IPS-18a (cell line): ENCODE results near the gene PRTFDC1.

ENCODE experiments used
- H3K27ac ChIP-seq: one replicate; pipeline ENCODE4 v1.5.1; 2013; ENCODE audit warnings: low read length
- H3K27me3 ChIP-seq: one replicate; pipeline ENCODE4 v1.6.1; 2013; ENCODE audit warnings: mild to moderate bottlenecking, low read length; ENCODE audit not compliant: control insufficient read depth, insufficient read depth
- H3K36me3 ChIP-seq: one replicate; pipeline ENCODE4 v1.6.1; 2013; ENCODE audit warnings: low read depth, low read length; ENCODE audit not compliant: control insufficient read depth
- H3K4me1 ChIP-seq: one replicate; pipeline ENCODE4 v1.6.1; 2013; ENCODE audit warnings: low read depth, low read length; ENCODE audit not compliant: control insufficient read depth
- H3K4me3 ChIP-seq: one replicate; pipeline ENCODE4 v1.5.1; 2013; ENCODE audit warnings: low read length
- H3K9ac ChIP-seq: one replicate; pipeline ENCODE4 v1.6.1; 2013; ENCODE audit warnings: mild to moderate bottlenecking, low read length, moderate library complexity
- H3K9me3 ChIP-seq: one replicate; pipeline ENCODE4 v1.6.1; 2013; ENCODE audit warnings: low read depth, low read length; ENCODE audit not compliant: control insufficient read depth

Gene PRTFDC1

DNA sequence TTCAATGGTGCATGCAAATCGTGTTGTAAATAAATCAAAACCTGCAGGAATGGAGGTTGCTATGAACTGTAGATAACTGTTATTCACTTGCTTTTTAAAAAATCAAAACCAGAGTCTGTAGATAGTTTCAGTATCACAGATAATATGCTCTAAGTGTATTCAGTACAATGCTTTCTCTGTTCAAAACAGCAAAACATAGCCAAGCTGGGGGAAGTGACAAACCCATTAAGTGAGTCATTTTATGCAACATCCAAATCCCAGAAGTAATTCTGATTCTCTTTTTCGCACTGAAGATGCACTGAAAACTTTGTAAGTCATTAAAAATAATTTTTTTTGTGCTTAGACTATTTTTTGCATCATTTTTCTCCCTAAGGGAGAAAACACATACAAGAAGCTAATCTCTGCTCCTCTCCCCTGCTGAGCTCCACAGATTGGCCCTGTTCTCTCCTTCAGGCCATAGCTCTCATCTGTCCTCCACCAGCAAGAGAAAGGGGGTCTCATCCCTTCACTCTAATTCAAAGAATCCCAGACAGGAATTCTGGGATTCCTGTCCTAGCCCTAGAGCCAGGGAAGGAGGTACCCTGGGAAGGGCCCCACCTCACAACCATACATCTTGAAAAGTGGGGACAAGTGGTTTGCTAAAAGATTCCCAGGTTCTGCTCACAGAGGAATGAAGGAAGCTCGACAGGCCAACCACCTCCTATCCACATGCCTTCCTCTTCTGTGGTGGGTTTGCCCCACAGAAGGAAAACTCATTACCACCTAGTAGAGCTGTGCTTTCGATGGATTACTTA is 4.9 kb downstream of the PRTFDC1 start:
- no peak overlapping the region for H3K4me3 ChIP-seq
- no peaks in the 10 kb centered on the region for H3K36me3 ChIP-seq
- no peaks in the 10 kb centered on the region for H3K27me3 ChIP-seq
- no peak overlapping the region for H3K27ac ChIP-seq
- no peaks in the 10 kb centered on the region for H3K9me3 ChIP-seq
- H3K4me1 ChIP-seq = peaks cover 14% of the 10 kb centered on the region
- no peak overlapping the region for H3K9ac ChIP-seq

DNA sequence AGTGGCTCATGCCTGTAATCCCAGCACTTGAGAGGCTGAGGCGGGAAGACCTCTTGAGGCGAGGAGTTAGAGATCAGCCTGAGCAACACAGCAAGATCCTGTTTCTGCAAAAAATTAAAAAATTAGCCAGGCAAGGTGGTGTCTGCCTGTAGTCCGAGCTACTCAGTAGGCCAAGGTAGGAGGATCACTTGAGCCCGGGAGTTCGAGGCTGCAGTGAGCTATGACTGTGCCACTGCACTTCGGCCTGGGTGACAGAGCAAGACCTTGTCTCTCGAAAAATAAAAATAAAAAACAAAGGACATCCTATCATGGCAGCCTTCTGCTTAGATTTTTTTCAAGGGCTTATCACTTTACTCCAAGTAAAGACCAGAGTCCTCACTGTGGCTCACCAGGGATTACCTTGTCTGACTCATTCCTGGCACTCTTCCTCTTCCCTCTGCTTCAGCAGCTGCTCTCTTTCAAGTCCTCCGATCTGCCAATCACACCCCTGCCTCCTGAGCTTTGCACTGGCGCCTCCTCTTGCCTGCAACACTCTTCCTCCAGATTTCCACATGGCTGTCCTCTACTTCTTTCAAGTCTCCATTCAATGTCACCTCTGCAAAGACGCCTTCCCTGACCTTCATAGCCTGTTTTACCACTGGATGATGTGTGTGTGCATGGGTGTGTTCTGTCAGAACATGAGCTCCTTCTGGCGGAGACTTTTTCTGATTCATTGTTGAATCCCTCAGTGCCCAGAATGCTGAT is 7.7 kb downstream of the PRTFDC1 start:
- no peak overlapping the region for H3K27ac ChIP-seq
- no peaks in the 10 kb centered on the region for H3K4me1 ChIP-seq
- H3K4me3 ChIP-seq = no peak overlapping the region
- no peaks in the 10 kb centered on the region for H3K9me3 ChIP-seq
- no peaks in the 10 kb centered on the region for H3K27me3 ChIP-seq
- H3K36me3 ChIP-seq = no peaks in the 10 kb centered on the region
- H3K9ac ChIP-seq = no peak overlapping the region

DNA sequence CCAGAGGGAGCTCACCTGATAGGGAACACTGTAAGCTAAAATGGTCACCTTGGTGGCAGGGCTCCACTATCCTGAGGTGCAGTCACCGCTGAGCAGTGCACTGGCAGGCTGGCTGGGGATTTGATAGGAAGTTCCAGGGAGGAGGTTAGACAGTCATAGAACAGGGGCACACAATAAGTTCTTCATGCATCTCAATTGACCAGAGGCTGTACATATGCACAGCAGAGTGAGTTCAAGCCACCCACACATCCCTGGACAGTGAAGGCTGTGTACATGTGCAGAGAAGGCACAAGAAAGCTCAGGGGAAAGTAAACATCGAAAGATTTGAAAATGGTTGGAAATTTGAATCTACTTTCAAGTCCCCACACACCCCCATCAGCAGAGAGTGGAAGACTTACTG is 13.9 kb downstream of the PRTFDC1 start:
- H3K4me3 ChIP-seq = no peak overlapping the region
- no peaks in the 10 kb centered on the region for H3K9me3 ChIP-seq
- H3K36me3 ChIP-seq = no peaks in the 10 kb centered on the region
- no peak overlapping the region for H3K27ac ChIP-seq
- no peak overlapping the region for H3K9ac ChIP-seq
- H3K27me3 ChIP-seq = no peaks in the 10 kb centered on the region
- no peaks in the 10 kb centered on the region for H3K4me1 ChIP-seq

DNA sequence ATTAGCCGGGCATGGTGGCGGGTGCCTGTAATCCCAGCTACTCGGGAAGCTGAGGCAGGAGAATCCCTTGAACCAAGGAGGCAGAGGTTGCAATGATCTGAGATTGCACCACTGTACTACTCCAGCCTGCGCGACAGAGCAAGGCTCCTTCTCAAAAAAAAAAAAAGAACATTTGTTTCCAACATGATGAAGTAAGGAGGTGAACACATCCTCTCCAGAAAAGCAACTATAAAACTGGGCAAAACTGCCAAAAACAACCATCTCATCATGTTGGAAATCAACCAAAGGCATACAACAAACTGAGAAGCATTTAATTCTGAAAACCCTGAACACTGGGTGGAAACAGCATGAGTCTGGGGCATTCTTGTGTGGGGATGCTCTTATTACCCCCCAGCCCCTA is 14.3 kb downstream of the PRTFDC1 start:
- Histone ChIP-seq H3K9ac (no peak overlapping the region), H3K9me3 (no peaks in the 10 kb centered on the region), H3K27ac (no peak overlapping the region), H3K36me3 (no peaks in the 10 kb centered on the region), H3K4me3 (no peak overlapping the region), H3K4me1 (no peaks in the 10 kb centered on the region), H3K27me3 (no peaks in the 10 kb centered on the region)

DNA sequence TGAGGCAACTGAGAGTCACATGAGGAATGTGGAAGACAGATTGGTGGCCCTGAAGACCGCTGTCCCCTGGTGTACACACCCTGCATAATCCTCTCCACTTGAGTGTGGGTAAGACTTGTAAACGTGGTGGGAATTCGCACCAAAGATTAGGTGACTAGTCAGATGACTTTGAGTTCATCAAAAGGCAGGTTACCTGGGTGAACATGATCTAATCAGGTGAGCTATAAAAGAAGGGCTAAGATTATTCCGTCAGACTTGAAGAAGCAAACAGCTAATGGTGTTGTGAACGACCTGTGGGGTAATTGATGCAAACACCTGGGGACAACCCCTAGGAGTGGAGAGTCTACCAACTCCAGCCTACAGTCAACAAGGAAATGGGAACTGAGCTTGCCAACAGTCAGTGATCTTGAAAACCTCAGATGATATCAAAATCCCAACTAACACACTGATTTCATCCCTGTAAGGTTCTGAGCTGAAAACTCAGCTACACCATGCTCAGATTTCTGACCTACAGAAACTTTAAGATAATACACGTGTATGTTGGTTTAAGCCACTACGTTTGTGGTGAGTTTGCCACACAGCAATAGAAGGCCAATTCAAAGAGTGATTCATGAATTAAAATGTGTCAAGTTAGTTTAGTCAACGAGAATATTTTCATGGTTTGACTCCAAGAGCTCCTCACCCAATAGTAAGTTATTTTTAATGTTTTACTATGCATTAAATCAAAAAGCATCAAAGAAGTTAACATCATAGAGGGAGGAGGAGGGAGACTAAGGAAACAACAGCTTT is 16.7 kb downstream of the PRTFDC1 start:
- Histone ChIP-seq H3K9me3 (no peaks in the 10 kb centered on the region), H3K27ac (no peak overlapping the region), H3K4me1 (no peaks in the 10 kb centered on the region), H3K36me3 (no peaks in the 10 kb centered on the region), H3K4me3 (no peak overlapping the region), H3K27me3 (no peaks in the 10 kb centered on the region), H3K9ac (no peak overlapping the region)

DNA sequence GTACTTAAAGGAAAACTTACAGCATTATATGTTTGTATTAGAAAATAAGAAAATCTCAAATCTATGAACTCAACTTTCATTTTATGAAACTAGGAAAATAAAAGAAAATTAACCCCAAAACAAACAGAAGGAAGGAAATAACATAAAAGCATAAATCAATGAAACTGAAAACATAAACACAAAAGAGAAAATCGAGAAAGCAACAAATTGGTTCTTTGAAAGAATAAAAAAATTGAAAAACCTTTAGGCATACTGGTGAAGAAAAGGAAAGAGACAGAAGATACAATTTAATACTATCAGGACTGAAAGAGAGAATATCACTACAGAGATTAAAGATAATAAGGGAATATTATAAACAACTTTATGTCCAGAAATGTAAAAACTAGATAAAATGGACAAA is 21.2 kb downstream of the PRTFDC1 start:
- H3K4me1 ChIP-seq = no peaks in the 10 kb centered on the region
- H3K9me3 ChIP-seq = no peaks in the 10 kb centered on the region
- H3K27me3 ChIP-seq = no peaks in the 10 kb centered on the region
- H3K4me3 ChIP-seq = no peak overlapping the region
- H3K36me3 ChIP-seq = no peaks in the 10 kb centered on the region
- H3K27ac ChIP-seq = no peak overlapping the region
- no peak overlapping the region for H3K9ac ChIP-seq

DNA sequence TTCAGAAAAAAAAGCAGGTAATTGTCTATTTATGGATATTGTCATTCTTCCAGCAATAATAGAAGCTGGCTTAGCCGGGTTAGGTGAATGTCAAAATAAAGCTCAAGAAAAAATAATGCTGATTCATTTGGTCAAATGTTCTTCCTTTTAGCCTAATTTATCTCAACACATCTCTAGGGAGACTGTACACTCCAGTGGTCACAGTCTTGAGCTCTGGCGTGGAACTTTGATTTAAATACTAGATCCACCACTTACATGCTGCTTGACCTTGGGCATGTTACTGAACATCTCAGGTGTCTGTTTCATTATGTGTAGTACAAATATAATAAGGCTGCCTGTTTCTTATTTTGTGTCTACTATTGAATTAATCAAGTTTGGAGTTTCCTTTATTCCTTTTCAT is 22.0 kb downstream of the PRTFDC1 start:
- H3K4me1 ChIP-seq = no peaks in the 10 kb centered on the region
- no peak overlapping the region for H3K9ac ChIP-seq
- H3K36me3 ChIP-seq = no peaks in the 10 kb centered on the region
- H3K27me3 ChIP-seq = no peaks in the 10 kb centered on the region
- H3K27ac ChIP-seq = no peak overlapping the region
- no peak overlapping the region for H3K4me3 ChIP-seq
- no peaks in the 10 kb centered on the region for H3K9me3 ChIP-seq

DNA sequence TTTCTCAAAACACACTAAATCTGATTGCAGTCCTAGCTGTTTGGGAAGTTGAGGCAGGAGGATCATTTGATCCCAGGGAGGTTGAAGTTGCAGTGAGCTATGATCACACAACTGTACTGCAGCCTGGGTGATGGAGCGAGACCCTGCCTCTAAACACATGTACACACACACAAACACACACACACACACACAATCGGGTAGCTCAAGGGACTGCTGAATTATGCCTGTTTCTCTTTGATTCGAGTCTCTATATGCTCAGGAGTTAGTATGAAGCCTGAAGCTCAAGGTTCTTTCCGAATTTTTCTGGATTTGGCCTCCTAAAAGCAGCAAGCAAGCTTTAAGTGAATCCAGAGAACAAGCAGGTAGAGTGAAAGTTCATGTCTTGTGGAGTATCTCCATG is 22.5 kb downstream of the PRTFDC1 start:
- H3K4me3 ChIP-seq = no peak overlapping the region
- H3K4me1 ChIP-seq = no peaks in the 10 kb centered on the region
- no peak overlapping the region for H3K9ac ChIP-seq
- H3K36me3 ChIP-seq = no peaks in the 10 kb centered on the region
- H3K9me3 ChIP-seq = no peaks in the 10 kb centered on the region
- no peaks in the 10 kb centered on the region for H3K27me3 ChIP-seq
- H3K27ac ChIP-seq = no peak overlapping the region

DNA sequence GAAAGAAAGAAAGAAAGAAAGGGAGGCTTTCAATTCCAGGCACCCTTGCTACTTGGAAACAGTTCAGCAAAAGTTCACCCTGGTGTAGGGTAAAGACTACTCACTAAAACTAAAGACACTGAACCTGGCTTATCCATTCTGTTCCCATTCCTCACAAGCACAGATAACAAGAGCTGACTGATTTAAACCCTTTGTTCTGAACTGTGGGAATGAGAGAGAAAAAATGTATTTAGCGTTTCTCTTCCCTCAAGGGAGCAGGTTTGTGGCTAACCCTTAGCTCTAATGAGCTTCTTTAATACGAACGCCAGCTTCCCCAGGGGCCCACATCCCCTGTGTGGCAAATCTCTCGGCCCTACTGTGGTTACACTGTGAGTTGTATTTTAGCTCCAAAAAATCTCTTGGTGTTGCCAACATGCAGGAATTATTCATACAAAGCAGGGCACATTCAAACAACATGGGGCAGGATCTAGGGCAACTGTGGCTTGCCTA is 23.3 kb downstream of the PRTFDC1 start:
- Histone ChIP-seq H3K36me3 (no peaks in the 10 kb centered on the region), H3K27ac (no peak overlapping the region), H3K9ac (no peak overlapping the region), H3K4me1 (no peaks in the 10 kb centered on the region), H3K9me3 (no peaks in the 10 kb centered on the region), H3K27me3 (no peaks in the 10 kb centered on the region), H3K4me3 (no peak overlapping the region)

DNA sequence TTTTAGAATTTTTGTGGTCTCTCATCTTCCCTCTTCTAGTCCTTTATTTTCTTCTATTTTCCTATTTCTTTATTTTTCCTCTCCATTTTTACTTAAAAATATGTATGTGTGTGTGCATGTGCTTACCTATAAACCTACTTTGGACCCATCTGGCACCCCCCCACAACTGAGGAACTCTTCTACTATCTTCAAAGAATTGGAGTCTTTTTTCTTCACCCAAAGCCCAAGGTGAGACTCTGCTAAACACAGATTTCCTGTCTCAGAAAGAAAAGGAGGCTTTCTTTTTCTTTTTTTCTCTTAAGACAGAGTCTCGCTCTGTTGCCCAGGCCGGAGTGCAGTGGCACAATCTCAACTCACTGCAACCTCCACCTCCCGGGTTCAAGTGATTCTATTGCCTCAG is 24.2 kb downstream of the PRTFDC1 start:
- no peak overlapping the region for H3K27ac ChIP-seq
- H3K27me3 ChIP-seq = no peaks in the 10 kb centered on the region
- H3K9ac ChIP-seq = no peak overlapping the region
- no peak overlapping the region for H3K4me3 ChIP-seq
- H3K4me1 ChIP-seq = no peaks in the 10 kb centered on the region
- no peaks in the 10 kb centered on the region for H3K36me3 ChIP-seq
- no peaks in the 10 kb centered on the region for H3K9me3 ChIP-seq

DNA sequence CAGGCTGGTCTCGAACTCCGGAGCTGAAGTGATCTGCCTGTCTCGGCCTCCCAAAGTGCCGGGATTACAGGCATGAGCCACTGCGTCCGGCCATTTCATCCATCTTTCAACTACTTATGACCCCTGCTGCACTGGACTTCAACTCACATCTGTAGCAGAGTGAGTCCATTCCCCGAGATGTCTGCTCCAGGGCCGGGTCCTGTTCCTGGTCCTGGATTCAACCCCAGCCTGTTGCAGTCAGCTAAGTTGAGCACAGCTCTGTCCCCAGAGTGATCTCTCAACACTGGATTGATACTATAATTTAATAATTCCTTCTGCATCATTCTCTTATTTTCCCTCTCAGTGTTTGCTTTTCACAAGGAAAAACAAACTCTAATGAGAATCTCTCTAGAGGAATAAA is 25.8 kb downstream of the PRTFDC1 start:
- Histone ChIP-seq H3K4me3 (no peak overlapping the region), H3K9ac (no peak overlapping the region), H3K27ac (no peak overlapping the region), H3K4me1 (no peaks in the 10 kb centered on the region), H3K36me3 (no peaks in the 10 kb centered on the region), H3K27me3 (no peaks in the 10 kb centered on the region), H3K9me3 (no peaks in the 10 kb centered on the region)
